NOMO-1 (cell line): ENCODE results near the gene PAX5.

Source experiments
- DNase-seq, 2 experiments: peaks; one replicate each; lab custom pipeline; 2025; ENCODE audit not compliant: unreplicated experiment in 2 of 2; lab: John Stamatoyannopoulos, UW

PAX5 gene

DNA sequence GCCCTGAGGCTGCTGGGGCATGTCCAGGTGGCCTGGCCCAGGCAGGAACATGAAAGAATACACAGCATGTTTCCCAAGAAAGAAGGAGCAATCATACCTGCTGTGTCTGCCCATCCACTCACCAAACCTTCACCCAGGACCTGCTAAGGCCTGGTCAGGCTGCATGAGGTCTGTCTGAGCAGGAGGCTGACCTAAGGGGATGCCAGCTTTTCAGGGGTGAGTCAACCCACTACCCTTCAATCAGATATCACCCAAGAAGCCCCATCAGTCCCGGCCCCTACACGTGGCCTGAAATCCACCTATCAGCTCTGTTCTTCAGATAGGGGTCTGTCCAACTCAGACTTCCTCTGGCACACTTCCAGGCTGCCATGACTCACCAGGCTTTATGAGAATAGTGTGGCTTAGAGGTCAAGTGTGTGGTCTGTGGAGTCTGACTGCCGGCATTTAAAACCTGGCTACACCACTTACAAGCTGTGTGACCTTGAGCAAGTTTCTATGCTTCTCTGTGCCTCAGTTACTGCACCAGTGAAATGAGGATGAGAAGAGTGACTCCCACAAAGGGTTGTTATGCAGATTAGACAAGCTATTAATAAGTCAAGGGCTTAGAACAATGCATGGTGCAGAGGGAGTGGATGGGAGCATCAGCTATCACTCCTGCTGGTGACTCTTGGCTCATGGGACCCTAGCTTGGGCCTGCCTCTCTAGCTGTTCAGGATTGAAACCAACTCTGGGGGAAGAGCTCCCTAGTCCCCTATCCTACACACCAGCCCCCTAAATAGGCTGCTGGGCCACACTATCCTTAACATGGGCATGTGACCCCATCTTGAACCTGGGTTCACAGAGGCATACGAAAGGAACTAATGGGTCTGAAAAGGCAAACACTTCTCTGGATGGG, 130.3 kb downstream of the PAX5 start:
- no peak for DNase-seq

DNA sequence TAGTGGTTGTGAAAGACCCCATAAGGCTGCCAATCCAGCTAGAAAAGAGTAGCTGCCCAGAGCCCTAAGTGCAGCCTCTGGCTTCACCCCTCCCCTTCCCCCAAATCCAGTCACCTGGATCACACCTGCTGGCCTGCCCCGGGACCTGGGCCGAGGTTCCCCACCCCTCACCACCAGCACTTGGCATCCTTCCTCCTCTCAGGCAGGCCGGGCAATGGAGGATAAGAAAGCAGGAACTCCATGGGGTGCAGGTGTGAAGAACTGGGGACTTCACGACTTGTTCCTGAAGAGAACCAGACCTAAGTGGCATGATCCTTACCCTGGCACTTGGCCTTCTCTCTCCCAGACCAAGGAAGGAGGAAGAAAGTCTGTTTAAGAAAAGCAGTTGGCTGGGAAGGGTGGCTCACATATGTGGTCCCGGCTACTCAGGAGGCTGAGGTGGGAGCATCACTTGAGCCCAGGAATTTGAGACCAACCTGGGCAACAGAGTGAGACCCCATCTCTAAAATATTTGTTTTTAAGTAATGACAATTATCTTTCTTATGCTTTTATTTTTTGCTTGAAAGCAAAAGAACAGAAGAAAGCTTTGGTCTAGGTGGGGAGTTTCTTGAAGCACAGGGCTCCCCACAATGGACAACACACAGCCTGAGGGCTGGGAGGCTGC, 131.1 kb downstream of the PAX5 start:
- no peak for DNase-seq

DNA sequence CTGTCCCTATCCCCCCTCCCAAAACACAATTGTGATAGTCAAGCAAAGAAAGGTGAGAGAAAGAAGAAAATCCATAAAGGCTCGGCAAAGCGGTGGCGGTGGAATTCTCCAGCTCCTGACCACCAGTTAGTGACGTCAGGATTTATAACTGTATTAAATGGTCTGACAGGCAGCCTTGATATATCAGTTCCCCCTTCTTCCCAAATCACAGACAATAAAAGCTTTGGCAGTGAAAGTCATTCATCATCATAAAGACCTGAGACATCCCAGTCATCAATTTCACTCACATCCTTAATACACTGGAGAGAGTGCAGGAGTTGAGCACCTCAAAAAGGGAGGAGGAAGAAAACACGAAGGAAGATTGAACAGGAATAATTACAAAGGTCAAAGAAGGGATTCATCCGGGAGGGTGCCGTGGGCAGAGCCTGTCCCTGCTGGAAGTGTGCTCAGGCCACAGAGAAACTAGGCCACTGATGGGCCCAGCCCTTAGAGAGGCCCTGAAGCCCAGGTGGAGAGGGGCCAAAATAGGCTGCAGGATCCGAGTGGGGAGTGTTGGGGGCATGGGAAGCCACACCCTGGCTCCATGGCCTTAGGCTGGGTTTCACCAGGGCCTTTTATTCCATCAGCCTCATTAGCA, 131.9 kb downstream of the PAX5 start:
- DNase-seq, result no peak

DNA sequence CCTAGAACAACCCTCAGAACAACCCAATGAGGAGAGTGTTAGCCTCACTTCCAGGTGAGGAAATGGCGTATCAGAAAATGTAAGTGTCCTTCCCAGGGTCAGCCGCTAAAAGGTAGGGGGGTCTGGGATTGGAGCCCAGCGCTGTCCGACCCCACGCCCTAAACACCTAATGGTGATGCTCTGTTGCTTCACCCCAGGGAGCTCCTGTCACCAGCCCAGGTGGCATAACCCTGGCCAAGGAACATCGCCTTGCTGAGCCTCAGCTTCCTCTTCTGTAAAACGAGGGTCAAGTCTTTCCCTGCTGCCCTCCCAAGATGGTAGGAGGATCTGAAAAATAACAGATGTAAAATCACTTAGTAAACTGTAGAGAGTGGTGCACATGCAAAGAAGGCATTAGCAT, 132.5 kb downstream of the PAX5 start:
- no peak for DNase-seq

DNA sequence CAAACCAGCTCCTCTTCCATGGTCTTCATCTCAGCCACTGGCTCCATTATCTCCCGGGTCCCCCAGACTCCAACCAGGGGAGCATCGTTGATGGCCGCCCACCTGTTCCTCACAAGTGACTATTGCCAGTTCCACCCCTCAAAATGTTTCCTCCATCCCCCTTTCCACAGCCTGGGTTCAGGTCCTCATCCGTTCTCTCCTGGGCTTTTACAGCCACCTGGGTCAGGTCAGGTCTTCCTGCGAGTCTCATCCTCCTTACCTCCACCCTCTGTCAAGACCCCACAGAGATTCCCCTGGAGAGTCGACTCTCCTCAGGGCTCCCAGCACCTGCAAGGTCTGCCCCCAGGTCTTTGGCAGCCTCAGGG, 133.2 kb downstream of the PAX5 start:
- DNase-seq, result no peak

DNA sequence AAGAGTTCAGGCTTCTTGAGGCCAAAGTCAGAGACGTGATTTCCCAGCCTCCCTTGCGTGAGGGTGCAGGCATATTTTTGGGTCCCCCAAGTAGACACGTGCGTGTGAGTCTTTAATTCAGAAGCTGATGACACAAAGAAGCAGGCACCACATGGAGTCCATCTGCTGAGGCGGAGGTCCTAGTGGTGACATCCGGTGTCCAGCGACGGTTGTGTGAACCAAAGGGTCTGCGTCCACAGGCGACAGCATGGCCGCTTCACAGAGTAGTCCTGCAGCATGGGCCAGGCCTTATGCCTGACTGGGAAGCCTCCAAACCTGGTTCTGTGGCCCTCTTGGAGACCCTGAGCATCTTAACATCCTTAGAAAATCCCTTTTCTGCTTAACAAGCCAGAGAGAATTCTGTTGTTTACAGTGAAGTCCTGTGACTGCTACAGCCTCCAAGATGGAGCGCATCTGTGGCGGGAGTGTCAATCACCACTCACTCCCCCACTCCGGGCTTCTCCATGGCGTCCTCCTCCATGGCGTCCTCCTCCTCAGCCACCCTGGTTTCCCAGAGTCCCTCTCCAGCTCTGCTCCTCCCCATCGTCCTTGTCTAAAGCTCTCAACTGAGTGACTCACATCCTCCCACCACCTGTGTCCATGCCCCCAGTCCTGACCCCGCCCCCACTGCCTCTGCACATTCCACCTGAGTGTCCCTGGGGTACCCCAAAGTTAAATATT, 133.8 kb downstream of the PAX5 start:
- DNase-seq, result no peak

DNA sequence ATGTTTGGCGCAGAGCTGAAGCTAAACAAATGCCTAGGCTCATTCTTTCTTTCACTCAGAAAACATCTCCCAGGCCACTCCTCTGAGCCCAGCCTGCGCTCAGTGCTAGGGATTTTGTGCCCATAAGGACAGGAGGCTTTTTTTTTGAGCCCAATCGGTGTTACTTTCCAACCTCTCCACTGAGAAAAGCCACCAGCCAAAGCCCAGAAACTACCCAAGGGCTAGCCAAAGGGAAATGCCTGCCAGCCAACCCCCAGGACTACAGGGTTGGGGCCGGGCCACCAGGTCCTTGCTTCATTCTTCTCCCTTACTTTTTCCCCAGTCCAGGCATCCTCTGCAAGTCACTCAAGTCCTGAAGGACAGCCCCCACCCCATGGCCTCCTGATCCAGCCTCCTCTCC, 134.7 kb downstream of the PAX5 start:
- DNase-seq, result no peak

DNA sequence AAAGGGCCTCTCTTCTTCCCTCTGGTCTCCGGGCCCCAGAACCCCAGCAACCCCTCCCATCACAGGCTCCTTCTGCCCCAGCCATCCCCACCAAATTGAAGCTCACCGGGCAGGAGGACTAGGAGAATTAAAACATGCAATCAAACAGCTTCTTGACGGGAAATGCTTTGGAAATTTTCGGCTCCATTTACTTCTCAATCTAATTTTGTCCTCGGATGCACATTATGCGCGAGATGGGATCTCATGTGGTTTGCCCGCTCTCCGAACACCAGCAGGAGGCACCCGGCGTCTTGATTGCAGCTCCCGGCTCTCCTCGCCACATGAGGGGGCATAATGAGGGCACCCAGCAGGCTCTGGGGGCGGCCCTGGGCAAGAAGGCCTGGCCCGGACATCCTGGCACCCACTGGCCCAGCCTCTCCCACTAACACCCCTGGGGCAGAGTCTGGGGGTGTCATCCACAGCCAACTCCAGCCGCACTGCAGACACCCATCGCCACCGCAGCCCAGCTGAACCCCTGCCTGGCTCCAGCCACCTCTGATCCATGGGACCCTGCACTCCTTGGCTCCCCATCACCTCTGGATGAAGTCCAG, 135.5 kb downstream of the PAX5 start:
- no peak for DNase-seq

DNA sequence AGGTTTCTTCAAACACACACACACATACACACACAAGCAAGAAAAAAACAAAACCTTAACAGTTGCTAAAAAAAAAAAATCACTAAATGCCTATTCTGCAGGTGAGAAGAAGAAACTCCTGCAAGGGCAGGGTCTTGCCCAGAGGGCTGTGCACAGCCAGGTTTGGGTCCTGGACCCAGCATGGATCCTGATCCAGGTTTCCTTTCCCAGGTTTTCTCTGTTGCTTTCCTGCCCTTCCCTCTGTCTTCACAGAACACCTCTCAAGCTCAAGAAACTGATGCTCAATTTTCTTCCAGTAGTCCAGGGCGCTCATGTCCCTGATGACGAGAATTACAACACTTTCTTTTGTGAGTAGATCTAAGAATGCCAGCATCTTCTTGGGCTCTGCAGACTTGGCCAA, 136.6 kb downstream of the PAX5 start:
- no peak for DNase-seq

DNA sequence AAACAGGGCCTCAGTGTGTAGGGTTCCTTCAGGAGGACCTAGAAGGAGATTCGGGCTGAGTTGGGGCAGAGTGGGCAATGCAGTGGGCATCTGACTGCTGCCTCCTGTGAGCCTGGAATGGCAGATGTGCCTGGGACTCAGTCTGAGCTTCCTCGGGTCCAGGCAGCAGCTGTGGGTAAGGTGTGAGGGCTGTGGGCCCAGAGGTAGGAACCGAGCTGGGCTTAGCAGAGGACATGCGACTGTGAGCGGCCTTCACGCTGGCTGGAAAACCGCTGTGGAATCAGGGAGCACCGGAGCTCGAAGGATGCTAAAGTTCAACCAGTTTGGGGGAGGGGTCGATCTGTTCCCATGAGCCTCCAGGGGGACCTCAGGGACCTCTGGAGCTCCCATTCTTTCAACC, 137.0 kb downstream of the PAX5 start:
- no peak for DNase-seq

DNA sequence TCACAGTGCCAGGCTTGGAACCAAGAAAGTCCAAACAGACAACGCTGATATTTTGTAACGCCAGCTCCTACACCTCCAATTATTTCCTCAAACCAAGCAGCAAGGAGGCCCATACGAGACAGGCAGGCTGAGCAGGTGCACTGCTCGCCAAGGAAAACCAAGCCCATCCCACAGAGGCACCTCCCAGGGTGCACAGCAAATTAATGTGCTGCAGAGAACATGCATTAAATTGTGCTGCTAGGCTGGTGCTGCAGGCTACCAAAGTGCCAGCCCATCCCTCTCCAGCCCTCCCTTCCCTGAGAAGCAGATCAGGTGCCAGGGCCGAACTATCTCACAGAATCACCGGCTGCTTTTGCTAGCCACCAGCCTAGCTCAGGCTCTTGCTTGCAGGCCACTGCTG, 137.8 kb downstream of the PAX5 start:
- no peak for DNase-seq

DNA sequence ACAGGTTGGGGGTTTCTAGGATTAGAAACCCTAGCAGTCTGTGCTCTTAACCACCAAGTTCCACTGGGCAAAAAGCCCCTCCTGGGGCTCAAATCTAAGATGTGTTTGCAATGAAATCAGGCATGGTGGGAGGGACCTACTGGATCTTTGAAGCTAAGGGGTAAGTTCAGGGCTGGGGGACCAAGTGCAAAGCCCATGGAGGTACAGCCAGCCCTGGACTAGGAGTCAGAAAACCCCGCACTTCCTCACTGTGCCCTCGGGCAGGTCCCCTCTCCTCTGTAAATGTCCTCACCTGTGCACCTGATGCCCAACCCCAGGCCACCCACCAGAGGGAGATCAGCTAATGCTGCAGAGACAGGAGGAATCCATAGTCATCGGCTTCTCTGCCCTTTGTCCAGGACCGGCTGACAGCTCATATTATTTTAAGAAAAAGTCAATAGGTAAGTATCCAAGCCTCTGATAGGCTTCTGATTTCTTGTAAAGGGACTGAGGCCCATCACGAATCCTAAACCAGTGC, 138.3 kb downstream of the PAX5 start:
- no peak for DNase-seq

DNA sequence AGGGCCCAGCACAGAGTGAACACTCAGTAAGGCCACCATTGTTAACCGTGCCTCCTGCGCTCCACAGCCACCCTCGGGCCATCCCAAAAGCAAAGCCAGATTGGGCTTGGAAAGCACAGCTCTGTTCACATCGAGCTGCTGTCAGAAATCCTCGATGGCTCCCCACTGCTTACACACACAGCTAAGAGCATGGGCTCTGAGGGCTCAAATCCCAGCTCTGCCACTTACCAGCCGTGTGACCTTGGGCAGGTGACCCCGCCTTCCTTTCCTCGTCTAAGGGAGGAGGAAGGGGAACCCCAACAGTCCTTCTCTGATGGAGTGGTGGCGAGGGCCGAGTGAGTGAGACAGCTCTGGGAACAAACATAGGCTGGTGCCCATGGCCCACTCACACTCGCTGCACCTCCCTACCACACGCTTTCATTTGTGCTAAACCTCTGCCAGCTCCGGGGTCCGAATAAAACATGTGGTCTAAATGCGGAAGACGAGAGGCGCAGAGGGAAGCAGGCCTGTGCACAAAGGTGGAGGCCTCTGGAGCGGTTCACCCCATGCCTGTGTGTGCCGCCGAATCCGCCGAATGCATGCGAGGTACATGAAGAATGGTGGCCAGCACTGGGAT, 139.3 kb downstream of the PAX5 start:
- no peak for DNase-seq

DNA sequence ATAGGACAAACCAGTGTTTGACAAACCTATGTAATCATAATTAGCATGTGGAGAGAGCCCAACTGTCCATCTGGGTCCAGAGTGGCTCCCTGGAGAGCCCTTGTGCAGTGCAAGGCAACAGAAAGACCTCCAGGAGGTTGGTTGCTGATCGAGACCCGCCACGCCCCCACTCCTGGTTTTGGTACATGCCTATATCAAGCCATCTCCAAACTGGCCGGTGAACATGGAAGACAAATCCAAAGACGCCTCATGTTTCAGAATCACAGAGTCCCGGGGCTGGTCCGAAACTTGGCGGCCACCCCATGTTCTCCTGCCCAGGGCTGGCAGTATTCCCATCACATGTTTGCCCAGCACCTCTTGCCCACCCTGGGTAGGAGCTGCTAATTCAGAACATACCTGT, 140.2 kb downstream of the PAX5 start:
- DNase-seq, result no peak

DNA sequence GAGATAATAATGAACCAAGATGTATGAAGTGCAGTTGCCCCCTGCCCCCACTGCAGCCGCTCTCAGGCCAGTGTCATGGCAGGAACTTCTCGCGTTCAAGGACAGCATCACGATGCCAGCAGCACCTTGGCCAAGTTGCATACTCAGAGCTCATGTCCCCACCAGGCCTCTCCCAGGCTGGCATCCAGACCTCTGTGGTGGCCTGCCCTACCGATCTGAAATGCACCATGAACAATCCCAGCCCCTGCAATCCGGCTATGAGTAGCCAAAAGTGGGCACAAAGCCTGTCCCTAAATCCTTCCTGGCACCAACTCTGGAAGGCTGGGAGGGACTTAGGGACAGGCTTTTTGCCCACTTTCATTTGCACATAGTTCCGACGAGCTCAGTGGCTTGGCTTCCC, 140.9 kb downstream of the PAX5 start:
- no peak for DNase-seq

DNA sequence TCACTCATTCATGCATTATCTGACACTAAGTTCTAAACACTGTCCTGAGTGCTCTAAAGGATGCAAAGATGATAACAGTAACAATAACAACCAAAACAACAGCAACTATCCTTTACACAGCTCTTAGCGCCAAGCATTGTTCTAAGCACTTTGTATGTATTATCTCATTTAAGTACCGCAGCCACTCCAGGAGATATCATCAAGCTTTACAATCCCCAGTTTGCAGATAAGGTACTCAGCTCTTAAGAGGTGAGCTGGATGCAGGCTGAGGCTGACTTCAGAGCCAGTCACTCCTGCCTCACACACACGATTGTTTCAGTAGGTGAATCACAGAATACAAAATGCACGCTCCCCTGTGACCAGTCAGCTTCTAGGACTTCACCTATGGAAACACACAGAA, 141.8 kb downstream of the PAX5 start:
- no peak for DNase-seq

DNA sequence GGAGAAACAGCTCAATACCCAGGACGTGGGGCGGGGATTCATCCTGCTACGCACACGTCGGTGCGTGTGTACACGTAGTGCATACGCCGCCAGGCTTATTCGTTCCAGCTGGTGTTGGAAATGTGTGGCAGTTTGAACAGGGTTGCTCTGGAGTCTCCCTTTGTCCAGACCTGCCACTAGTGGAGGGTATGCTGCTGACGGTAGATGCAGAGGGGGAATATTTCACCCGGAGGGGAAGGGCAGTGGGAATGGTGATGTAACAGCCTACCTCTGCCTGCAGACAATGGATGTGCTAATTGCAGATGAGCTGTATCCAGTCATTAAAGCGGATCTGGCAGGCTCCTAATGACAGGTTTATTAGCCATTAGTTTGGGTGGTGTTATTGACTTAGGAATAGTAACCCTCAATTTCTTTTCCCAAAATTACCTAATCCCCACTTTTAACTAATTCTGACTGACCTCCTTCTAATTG, 142.7 kb downstream of the PAX5 start:
- DNase-seq, result no peak

DNA sequence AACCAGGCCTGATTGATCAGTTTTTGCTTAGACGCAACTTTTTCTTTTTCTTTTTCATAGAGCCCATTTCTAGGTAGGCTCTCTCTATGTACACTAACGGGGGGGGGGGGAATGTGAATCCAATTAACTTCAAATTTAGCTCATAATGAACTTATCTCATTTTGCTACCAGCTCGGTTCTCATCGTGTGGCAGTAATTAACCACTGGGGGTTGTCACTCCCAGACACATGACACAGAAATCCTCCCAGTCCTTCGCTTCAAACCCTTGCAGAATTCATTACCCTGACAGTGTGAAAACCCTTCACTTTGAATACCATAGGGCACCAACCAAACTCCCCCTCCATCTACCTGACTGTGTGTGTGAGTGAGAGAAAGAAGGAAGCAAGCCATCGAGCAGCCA, 144.2 kb downstream of the PAX5 start:
- no peak for DNase-seq

DNA sequence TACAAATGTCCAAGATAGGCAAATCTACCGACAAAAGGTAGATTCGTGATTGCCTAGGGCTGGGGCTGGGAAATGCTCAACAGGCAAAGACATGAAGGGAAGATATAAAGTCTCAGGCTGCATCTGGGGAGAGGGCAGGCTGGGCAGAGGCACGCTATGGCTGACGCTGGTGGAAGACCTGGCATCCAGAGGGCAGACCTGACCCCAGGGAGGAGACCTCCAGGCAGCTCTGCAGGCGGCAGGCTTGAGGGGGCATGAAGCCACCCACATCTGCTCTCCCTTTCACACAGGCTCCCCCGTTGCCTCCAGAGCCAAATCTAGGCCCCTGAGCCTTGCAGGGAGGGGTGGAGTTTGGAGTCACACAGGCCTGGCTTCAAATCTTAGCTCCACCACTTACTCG, 145.5 kb downstream of the PAX5 start:
- DNase-seq, result no peak

DNA sequence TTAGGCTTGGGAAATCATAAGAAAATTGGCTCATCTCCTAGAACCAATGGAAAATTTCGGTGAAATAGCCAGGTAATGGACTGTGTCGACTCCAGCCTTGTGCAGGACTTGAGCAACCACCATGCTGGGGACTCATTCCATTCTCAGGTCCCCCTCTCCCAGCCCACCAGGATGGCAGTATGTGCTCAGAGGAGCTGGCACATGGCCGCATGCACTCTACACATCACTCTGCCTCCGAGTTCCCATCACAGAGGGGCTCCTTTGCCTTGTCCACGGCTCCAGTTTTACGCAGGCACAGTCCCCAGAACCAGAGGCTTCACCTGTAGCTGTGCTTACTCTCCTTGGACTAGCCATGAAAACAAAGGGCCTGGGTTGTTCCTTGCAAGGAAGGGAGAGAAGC, 149.3 kb downstream of the PAX5 start:
- no peak for DNase-seq
